HG02623 (cell line): Measurements from ENCODE around the gene TWIST2.

ENCODE experiments used
- ATAC-seq: cut with Tn5 transposase; IDR thresholded peaks from one replicate; pipeline ENCODE4 v1.9.1; 2021; ENCODE audit warnings: moderate library complexity; ENCODE audit not compliant: unreplicated experiment

Gene TWIST2

GRCh38 chr2:238936162-238937052 is 88.5 kb downstream of the TWIST2 start:
- no peak for ATAC-seq

- no peak for ATAC-seq
Measured at GRCh38 chr2:238938003-238938400, 90.1 kb downstream of the TWIST2 start.

- ATAC-seq: no peak
Measured at GRCh38 chr2:238938401-238939055, 90.6 kb downstream of the TWIST2 start.

DNA sequence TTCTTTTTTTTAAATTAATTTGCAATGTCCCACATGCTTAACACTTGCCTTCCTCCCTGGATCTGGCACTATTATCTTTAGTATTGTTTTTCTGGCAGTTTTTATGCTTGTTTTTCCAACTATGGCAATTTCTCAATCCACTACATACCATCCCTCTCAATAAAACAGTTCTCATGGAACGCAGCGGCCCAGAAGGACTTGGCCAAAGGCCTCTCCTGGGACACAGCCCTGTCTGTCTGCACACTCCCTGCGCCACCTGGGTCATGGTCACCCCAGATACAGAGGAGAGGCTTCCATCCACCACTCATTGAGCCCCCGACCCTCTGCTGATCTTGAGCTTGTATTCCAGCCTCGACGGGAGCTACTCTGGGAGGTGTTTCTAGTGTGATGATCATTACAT is 91.2 kb downstream of the TWIST2 start:
- no peak for ATAC-seq

DNA sequence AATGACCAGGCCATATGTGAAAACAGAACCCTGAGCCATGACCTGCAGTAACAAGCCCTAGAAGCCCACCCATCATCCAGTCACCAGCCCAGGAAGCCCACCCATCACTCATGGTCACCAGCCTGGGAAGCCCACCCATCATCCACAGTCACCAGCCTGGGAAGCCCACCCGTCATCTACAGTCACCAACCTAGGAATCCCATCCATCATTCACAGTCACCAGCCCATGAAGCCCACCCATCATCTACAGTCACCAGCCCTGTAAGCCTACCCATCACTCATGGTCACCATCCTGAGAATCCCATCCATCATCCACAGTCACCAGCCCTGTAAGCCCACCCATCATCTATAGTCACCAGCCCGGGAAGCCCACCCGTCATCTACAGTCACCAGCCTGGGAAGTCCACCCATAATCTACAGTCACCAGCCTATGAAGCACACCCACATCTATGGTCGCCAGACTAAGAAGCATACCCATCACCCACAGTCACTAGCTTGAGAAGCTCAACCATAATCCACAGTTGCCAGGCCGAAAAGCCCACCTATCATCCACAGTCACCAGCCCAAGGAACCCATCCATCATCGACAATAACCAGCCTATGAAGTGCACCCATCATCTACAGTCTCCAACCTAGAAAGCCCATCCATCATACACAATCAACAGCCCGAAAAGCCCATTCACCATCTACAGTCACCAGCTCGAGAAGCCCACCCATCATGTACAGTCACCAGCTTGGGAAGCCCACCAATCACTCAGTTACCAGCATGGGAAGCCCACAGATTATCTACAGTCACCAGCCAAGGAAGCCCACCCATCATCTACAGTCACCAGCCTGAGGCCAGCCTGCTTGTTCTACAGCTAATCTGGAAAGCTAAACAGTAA is 91.9 kb downstream of the TWIST2 start:
- ATAC-seq: no peak

DNA sequence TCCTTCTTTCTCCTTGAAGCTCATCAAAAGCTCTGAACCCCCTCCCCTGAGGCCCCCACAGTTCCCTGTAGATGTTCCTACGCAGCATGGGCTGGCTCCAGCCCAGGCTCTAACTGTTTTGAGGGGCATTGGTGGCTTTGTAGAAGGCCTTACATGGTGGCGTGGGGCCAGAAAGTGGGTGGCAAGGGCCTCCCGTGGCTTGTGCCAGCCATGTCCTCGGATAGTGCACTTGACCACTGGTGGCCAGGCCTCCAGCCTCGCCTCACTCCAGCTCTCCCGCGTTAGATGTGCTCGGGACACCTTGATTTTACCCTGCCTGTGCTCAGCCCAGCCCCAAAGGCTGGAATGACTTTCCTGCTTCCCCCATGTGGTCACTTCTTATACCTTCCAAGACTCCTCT is 92.9 kb downstream of the TWIST2 start:
- no peak for ATAC-seq

DNA sequence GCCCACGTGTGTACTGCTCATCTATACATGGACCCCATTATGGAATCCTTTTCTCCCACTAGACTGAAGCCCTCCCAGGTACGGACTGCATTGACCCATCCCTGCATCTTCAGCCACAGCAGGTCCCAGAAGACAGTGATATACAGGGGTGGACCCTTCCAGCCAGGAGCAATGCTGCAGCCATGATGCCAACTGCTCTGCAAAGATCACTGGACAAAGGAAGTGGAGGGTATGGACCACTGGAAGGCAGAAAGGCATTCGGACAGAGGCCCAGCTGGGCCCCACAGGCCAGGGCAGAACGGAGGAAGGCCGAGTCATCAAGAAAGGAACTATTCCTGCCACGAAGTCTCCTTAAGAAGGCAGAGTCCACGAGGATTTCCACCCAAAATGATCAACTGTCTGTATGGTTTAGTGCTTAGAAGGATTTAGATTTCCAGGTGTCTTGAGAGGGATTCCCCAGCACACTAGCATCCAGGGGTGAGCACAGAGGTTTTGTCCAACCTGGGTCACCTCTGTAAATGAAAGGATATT is 93.4 kb downstream of the TWIST2 start:
- no peak for ATAC-seq

- ATAC-seq: no peak
Measured at GRCh38 chr2:238942080-238942725, 94.3 kb downstream of the TWIST2 start.

DNA sequence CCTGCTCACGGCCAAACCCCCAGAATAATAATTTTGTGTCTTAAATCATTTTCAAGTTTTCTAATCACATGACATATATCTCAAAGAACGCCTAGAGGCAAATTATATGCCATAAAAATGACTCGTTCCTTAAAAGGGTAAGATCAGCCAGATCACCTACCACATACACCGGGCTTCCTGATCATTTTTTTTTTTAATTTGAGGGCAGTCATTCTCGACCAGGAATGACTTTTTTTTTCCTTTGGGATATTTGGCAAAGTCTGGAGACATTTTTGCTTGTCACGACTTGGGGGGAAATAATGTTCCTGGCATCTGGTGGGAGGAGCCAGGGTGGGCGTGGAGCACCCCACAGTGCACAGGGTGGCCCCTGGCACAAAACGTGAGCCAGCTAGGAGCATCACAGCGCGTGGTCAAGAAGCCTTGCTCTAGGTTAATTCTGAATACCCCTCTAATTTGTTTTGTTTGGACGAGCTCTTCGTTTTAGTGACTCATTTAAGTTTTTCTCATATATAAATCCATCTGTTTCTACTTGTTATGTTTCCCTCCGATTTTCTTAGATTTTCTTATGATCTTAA is 94.9 kb downstream of the TWIST2 start:
- no peak for ATAC-seq

GRCh38 chr2:238943338-238944067 is 95.6 kb downstream of the TWIST2 start:
- ATAC-seq: no peak

GRCh38 chr2:238945433-238946150 is 97.7 kb downstream of the TWIST2 start:
- ATAC-seq: no peak

- ATAC-seq: no peak
Measured at GRCh38 chr2:238946318-238947242, 98.7 kb downstream of the TWIST2 start.

- ATAC-seq: no peak
Measured at GRCh38 chr2:238947243-238947760, 99.4 kb downstream of the TWIST2 start.

DNA sequence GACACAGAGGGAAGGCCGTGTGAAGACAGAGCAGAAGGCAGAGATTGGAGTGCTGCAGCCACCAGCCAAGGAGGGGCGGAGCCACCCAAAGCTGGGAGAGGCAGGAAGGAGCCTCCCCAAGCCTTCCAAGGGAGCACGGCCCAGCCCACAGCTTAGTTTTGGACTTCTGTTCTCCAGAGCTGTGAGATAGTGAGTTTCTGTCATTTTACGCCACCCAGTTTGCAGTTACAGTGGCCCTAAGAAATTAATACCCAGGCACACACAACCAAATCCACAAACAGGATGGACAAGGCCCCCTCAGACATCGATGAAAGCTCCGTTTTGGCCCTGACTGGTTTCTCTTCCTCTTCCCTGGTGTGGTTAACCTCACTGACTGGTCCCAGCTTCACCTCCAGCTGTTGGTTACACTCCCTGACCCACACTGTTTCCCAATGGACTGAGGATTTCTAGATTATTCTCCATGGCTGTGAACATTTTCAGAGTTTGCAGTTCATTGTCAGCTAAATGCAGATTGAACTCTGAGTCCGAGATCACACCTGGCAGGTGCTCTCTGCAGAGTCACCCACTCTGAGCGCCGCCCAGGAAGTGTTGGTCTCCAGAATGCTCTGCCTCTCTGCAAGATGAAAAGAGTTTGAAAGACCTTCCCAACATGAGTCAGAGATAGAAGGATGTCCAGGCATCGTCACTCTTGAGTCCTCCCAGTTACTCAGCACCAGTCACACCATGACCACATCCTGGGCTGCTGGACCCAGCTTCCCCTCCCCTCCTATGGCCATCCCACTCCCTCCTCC is 100.2 kb downstream of the TWIST2 start:
- no peak for ATAC-seq

DNA sequence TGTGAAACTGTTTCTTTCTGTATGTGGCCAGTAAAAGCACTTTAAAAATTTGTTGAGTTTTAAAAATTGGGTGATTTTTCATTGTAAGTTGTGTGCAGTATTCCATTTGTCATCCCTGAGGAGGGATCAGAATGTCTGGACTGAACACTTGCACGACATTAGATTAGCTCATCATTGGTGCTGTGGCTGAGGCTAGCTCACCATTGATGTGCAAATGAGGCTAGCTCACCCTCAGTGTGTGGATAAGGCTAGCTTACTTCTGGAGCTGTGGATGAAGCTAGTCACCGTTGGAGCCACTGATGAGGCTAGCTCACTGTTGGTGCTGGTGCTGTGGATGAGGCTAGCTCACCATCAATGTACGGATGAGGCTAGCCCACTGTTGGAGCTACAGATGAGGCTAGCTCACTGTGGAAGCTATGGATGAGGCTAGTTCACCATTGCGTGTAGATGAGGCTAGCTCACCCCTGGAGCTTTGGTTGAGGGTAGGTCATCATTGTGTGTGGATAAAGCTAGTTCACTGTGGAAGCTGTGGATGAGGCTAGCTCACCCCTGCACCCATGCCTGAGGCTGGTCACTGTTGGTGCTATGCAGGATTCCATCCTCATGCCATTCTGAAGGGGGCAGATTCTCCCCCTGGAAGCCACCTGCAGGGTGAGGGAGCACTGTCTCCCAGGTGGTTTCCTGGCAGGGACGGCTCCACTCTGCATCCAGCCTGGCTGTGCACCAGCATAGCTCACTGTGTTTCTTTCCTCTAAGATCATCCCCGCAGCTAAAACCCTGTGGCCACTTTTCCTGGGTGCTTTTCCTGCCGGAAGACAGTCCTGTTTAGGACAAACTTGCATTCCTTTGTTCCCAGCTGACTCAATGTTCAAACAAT is 101.1 kb downstream of the TWIST2 start:
- ATAC-seq: no peak
